Esophagus muscularis mucosa (tissue), 4 donors: ENCODE results near the gene PARK7. TPM values are rescaled to one million over a fixed set of nuclear protein-coding genes. Genes with fewer than 3 reads are reported as not detected.
A peak's percentile ranks its signal among the peaks of the same experiment; 100 is the strongest.

Source experiments
- DNase-seq: peaks from one replicate; pipeline ENCODE4 v3.0.0-alpha.2; 2017; ENCODE audit errors: extremely low spot score
- H3K27ac ChIP-seq, 4 donors: fragments of 200-600 bp; sonication (generic); replicated peaks in 1 of 4; 1 replicate in 3 of 4; 2 replicates in 1 of 4; pipeline ENCODE4 v1.5.1; 2016 to 2019; ENCODE audit warnings: mild to moderate bottlenecking in 1 of 4
- H3K27me3 ChIP-seq, 4 donors: fragments of 200-600 bp; sonication (generic); one replicate each; pipeline versions ENCODE4 v1.5.1 to v1.6.0; 2016 to 2019
- H3K36me3 ChIP-seq, 4 donors: fragments of 200-600 bp; sonication (generic); one replicate each; pipeline ENCODE4 v1.5.1; 2016 to 2019
- H3K4me1 ChIP-seq, 4 donors: fragments of 200-600 bp; sonication (generic); one replicate each; pipeline ENCODE4 v1.5.1; 2016 to 2019
- H3K4me3 ChIP-seq, 4 donors: fragments of 200-600 bp; sonication (generic); 1 replicate in 2 of 4; 2 replicates in 2 of 4; pipeline ENCODE4 v1.5.1; 2016 to 2019; ENCODE audit warnings: mild to moderate bottlenecking in 4 of 4, moderate library complexity in 1 of 4
- H3K9me3 ChIP-seq, 4 donors: fragments of 200-600 bp; sonication (generic); 1 replicate in 3 of 4; 2 replicates in 1 of 4; pipeline ENCODE4 v1.5.1; 2016 to 2019
- CTCF ChIP-seq, 3 experiments: fragments of 200-600 bp in 2 of 3; fragments of 450-650 bp in 1 of 3; sonication (generic) in 2 of 3; IDR thresholded peaks; one replicate each; pipeline ENCODE4 v1.5.1; 2017 to 2019; ENCODE audit warnings: antibody characterized with exemption in 3 of 3, mild to moderate bottlenecking in 2 of 3, moderate library complexity in 1 of 3
- EP300 ChIP-seq: sonication (generic); formaldehyde crosslinking; IDR thresholded peaks from one replicate; pipeline ENCODE4 v1.6.1; 2017; ENCODE audit warnings: antibody characterized with exemption
- POLR2A ChIP-seq: fragments of 450-650 bp; IDR thresholded peaks from one replicate; pipeline ENCODE4 v1.6.1; 2017; ENCODE audit warnings: antibody characterized with exemption, moderate library complexity, mild to moderate bottlenecking, low read depth
- POLR2AphosphoS5 ChIP-seq, 2 donors: sonication (generic); formaldehyde crosslinking; IDR thresholded peaks; one replicate each; pipeline ENCODE4 v1.6.1; 2017; ENCODE audit warnings: antibody characterized with exemption in 2 of 2
- WGBS: methylation state at CpG from one replicate; pipeline ENCODE4 v1.1.5; 2018; 5-methylcytosine and 5-hydroxymethylcytosine counted together
- intact Hi-C: fragments of 100-400 bp; cut with DNase I; formaldehyde crosslinking; loops from one replicate; pipeline ENCODE4 v1.15.1; 2023
- total RNA-seq, 4 donors: library from RNA; depleted of rRNA; stranded (reverse); fragments of >200 nt; gene quantifications; one replicate each; pipeline versions ENCODE4 v1.1.0 to v1.2.1, GENCODE V29; 2016

PARK7 gene
- total RNA-seq, 4 donors from 2014 or later: 201 to 229 (median 212) TPM

- no peaks in the 10 kb centered on the region for H3K9me3 ChIP-seq
- peaks cover 14 to 49% (median 37%) of the 10 kb centered on the region in 4 donors for H3K36me3 ChIP-seq
- H3K4me1 ChIP-seq: peaks cover 0 to 11% (median 10%) of the 10 kb centered on the region in 4 donors
- H3K4me3 ChIP-seq: no peak overlapping the region
- peak overlapping the region in 1 of 4 donors; percentile 37 for H3K27ac ChIP-seq
- intact Hi-C loops: no loop called here
- TF ChIP-seq EP300 (no peak), CTCF (IDR thresholded peaks at IDR 0.05) (no peak), POLR2A (no peak), POLR2AphosphoS5 (IDR thresholded peaks at IDR 0.05) (no peak)
- no peaks in the 10 kb centered on the region for H3K27me3 ChIP-seq
- DNase-seq: no peak
- whole genome bisulfite sequencing: 78% methylated on average over 1 of the region's 1 CpG
These were observed 27.1 kb downstream of the PARK7 start for GRCh38 chr1:7988576-7988975.

DNA sequence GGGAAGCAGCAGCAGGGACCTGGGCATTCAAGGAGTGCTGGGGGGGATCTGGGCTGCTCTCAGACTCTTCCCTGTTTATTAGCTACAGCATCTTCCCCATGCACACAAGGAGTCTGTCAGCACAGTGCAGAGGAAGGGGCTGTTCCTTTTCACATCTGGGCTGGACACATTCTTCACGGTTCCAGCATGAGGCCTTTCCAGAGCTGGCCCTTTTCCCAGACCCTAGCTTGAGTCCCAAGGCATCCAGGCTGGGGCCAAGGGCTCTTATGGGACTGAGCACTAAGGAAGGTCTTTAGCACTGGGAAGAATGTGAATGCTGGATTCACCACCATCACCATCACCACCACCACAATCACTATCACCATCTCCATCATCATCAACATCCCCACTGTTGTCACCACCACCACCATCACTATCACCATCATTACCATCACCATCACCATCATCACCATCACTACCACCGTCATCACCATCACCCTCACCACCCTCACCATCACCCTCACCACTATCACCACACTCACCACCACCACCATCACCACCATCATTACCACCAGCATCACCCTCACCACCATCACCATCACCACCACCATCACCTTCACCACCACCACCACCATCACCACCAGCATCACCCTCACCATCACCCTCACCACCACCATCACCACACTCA is 28.4 kb downstream of the PARK7 start:
- WGBS: 54% methylated on average over 2 of the region's 2 CpGs
- H3K27me3 ChIP-seq: no peaks in the 10 kb centered on the region
- no peak for DNase-seq
- H3K27ac ChIP-seq: peak overlapping the region in 1 of 4 donors; percentile 37
- H3K9me3 ChIP-seq: no peaks in the 10 kb centered on the region
- H3K36me3 ChIP-seq: peaks cover 7 to 36% (median 26%) of the 10 kb centered on the region in 4 donors
- no peak overlapping the region for H3K4me3 ChIP-seq
- peaks cover 0 to 11% (median 10%) of the 10 kb centered on the region in 4 donors for H3K4me1 ChIP-seq
- intact Hi-C loops: no loop called here
- TF ChIP-seq POLR2AphosphoS5 (IDR thresholded peaks at IDR 0.05) (no peak), EP300 (no peak), POLR2A (no peak), CTCF (IDR thresholded peaks at IDR 0.05) (no peak)

- no peak for DNase-seq
- Histone ChIP-seq H3K4me1 (peaks cover 0 to 11% (median 10%) of the 10 kb centered on the region in 4 donors), H3K9me3 (no peaks in the 10 kb centered on the region), H3K27me3 (no peaks in the 10 kb centered on the region), H3K4me3 (no peak overlapping the region), H3K27ac (no peak overlapping the region), H3K36me3 (peaks cover 0 to 19% (median 10%) of the 10 kb centered on the region in 4 donors)
- WGBS: 92% methylated on average over 18 of the region's 18 CpGs
- TF ChIP-seq POLR2AphosphoS5 (IDR thresholded peaks at IDR 0.05): no peak
- TF ChIP-seq CTCF (IDR thresholded peaks at IDR 0.05): no peak
- TF ChIP-seq EP300: no peak
- no peak for TF ChIP-seq POLR2A
- intact Hi-C loops: no loop called here
These were observed 30.3 kb downstream of the PARK7 start for GRCh38 chr1:7991504-7992440.

DNA sequence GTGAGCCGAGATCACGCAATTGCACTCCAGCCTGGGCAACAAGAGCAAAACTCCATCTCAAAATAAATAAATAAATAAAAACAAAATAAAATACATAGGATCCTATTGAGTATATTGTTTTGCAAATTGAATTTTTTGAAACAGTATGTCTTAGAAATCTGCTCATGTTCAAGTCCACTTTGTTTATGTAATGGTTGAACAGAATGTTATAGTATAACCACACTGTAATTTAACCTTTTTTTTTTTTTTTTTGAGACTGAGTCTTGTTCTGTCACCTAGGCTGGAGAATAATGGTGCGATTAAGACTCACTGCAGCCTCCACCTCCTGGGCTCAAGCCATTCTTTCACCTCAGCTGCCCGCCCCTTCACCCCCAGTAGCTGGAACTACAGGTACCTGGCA is 31.4 kb downstream of the PARK7 start:
- peaks cover 0 to 11% (median 10%) of the 10 kb centered on the region in 4 donors for H3K4me1 ChIP-seq
- intact Hi-C loops: no loop called here
- TF ChIP-seq POLR2A (no peak), EP300 (no peak), POLR2AphosphoS5 (IDR thresholded peaks at IDR 0.05) (no peak), CTCF (IDR thresholded peaks at IDR 0.05) (no peak)
- DNase-seq: no peak
- peaks cover 0 to 8% (median 4%) of the 10 kb centered on the region in 4 donors for H3K36me3 ChIP-seq
- no peaks in the 10 kb centered on the region for H3K27me3 ChIP-seq
- no peak overlapping the region for H3K4me3 ChIP-seq
- WGBS: 89% methylated on average over 4 of the region's 4 CpGs
- H3K27ac ChIP-seq: no peak overlapping the region
- no peaks in the 10 kb centered on the region for H3K9me3 ChIP-seq
